ENCODE results near the gene ZBTB11.

DNA sequence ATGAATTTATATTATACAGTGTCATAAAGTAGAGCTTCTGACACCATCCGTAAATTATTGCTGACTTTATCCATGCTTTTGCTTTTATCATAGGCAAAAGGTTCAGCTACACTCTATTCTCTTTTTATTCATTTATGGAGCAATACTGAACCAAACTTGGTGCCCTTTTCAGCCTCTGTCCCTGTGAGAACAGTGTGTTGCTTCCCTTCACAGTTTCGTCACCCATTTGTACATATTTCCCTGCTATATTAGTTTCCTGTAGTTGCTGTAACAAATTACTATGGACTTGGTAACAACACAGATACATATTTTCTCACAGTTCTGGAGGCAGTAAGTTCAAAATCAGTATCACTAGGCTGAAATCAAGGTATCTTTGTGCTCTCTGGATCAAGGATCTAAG, 12.4 kb upstream of the ZBTB11 start:
- TF ChIP-seq, protein P1, sequence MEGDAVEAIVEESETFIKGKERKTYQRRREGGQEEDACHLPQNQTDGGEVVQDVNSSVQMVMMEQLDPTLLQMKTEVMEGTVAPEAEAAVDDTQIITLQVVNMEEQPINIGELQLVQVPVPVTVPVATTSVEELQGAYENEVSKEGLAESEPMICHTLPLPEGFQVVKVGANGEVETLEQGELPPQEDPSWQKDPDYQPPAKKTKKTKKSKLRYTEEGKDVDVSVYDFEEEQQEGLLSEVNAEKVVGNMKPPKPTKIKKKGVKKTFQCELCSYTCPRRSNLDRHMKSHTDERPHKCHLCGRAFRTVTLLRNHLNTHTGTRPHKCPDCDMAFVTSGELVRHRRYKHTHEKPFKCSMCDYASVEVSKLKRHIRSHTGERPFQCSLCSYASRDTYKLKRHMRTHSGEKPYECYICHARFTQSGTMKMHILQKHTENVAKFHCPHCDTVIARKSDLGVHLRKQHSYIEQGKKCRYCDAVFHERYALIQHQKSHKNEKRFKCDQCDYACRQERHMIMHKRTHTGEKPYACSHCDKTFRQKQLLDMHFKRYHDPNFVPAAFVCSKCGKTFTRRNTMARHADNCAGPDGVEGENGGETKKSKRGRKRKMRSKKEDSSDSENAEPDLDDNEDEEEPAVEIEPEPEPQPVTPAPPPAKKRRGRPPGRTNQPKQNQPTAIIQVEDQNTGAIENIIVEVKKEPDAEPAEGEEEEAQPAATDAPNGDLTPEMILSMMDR (conservative IDR thresholded peaks at IDR 0.05; ENCODE audit: low read depth in 2 of 2): no peak
- TF ChIP-seq POLR2AphosphoS5 (IDR thresholded peaks at IDR 0.05; ENCODE audit: low read depth): no peak
- no peak for TF ChIP-seq STAT1 (IDR thresholded peaks at IDR 0.05; ENCODE audit: unreplicated experiment)
- TF ChIP-seq CREB1 (CRISPR knock-in tag; IDR thresholded peaks at IDR 0.05; ENCODE audit: low read depth): no peak
- TF ChIP-seq REST (IDR thresholded peaks at IDR 0.05; ENCODE audit: unreplicated experiment): no peak

Data from GM23338 (cell line).